Right cardiac atrium (tissue), 5 donors: ENCODE measurements around the gene RHOT2. TPM values are rescaled to one million over a fixed set of nuclear protein-coding genes. Genes with fewer than 3 reads are reported as not detected.

Experiments used
- ATAC-seq, 2 donors: fragments of 200-7000 bp; cut with Tn5 transposase; one replicate each; pipeline versions ENCODE4 v1.8.0 to v1.9.1; 2020; ENCODE audit warnings: moderate library complexity in 2 of 2, mild to moderate bottlenecking in 1 of 2
- DNase-seq, 3 donors: peaks; one replicate each; pipeline ENCODE4 v3.0.0-alpha.2; 2020
- H3K27ac ChIP-seq: one replicate; pipeline ENCODE4 v1.5.1; 2013; ENCODE audit warnings: mild to moderate bottlenecking, low read length, control low read depth, moderate library complexity
- H3K27me3 ChIP-seq: one replicate; pipeline ENCODE4 v1.6.1; 2013; ENCODE audit not compliant: control insufficient read depth, insufficient read depth
- H3K4me1 ChIP-seq: one replicate; pipeline ENCODE4 v1.6.1; 2013; ENCODE audit warnings: low read length; ENCODE audit not compliant: control insufficient read depth, insufficient read depth
- H3K4me3 ChIP-seq: one replicate; pipeline ENCODE4 v1.5.1; 2013; ENCODE audit warnings: low read length, control low read depth
- H3K9me3 ChIP-seq: one replicate; pipeline ENCODE4 v1.6.1; 2013; ENCODE audit warnings: low read length; ENCODE audit not compliant: control insufficient read depth
- WGBS: extraction: QIAGEN DNeasy Blood & Tissue Kit; methylation state at CpG from one replicate; pipeline ENCODE4 v1.1.7; 2013; 5-methylcytosine and 5-hydroxymethylcytosine counted together
- intact Hi-C, 4 donors: fragments of 100-400 bp; cut with DNase I; formaldehyde crosslinking; loops; one replicate each; pipeline versions ENCODE4 v1.11.0 to v1.14.0; 2022 to 2023
- polyA plus RNA-seq: library from polyadenylated mRNA; stranded (reverse); fragments of 200-250 nt; gene quantifications from one replicate; pipeline ENCODE4 v1.2.3, GENCODE V29; 2013
- total RNA-seq, 4 donors: library from RNA; stranded (reverse); fragmentation: NEBNext Ultra II Directional; extraction: Animal tissue kit (Norgen Biotek cat#: 25700); gene quantifications; one replicate each; pipeline ENCODE4 v1.2.1, GENCODE V29; 2021
- donor health status: healthy with polysubstance abuse.
- donor health status: DM: no; HTN: yes; CAD: no.
- donor health status: DM: no; HTN: no; CAD: no.
- donor health status: DM: no; HTN: yes; CAD: no; lungs with severe emphysema.
- donor health status: DM: yes; HTN: yes; CAD: no.

The RHOT2 gene
- total and polyA plus RNA-seq, 5 donors: 84.3 to 104 (median 92.1) TPM

- Histone ChIP-seq H3K4me3 (peak within 1 kb of the TSS; percentile 72), H3K9me3 (no peaks in the 10 kb centered on the region), H3K4me1 (peaks cover 3% of the 10 kb centered on the region), H3K27me3 (no peaks in the 10 kb centered on the region), H3K27ac (peak within 1 kb of the TSS; percentile 98)
- ATAC-seq: peak; percentile 67 to 76
- DNase-seq: peak; percentile 89 to 96 (median 96)
- 2% methylated on average over 81 of the region's 81 CpGs for WGBS
- intact Hi-C loops: no loop called here
Measured at GRCh38 chr16:641326-642188, 26.4 kb upstream of the RHOT2 start, which contains the start of gene MCRIP2. MCRIP2 (plus strand) TSS chr16:641828; CDS start chr16:641992, 164 bp downstream.

- DNase-seq: peak in 2 of 3 donors; percentile 83 to 86
- H3K9me3 ChIP-seq: no peaks in the 10 kb centered on the region
- intact Hi-C loops: no loop called here
- ATAC-seq: peak; percentile 11 to 41
- H3K27me3 ChIP-seq: no peaks in the 10 kb centered on the region
- 5% methylated on average over 72 of the region's 72 CpGs for WGBS
- H3K4me3 ChIP-seq: peak overlapping the region; percentile 72
- peak overlapping the region; percentile 71 for H3K27ac ChIP-seq
- peaks cover 2% of the 10 kb centered on the region for H3K4me1 ChIP-seq
Measured at GRCh38 chr16:642189-643049, 25.5 kb upstream of the RHOT2 start.

GRCh38 chr16:643050-643368 lies 24.9 kb upstream of the RHOT2 start:
- Histone ChIP-seq H3K27ac (peak overlapping the region; percentile 71), H3K9me3 (no peaks in the 10 kb centered on the region), H3K4me3 (peak overlapping the region; percentile 72), H3K27me3 (no peaks in the 10 kb centered on the region), H3K4me1 (peaks cover 1% of the 10 kb centered on the region)
- no peak for ATAC-seq
- WGBS: 86% methylated on average over 13 of the region's 13 CpGs
- no peak for DNase-seq
- intact Hi-C loops: no loop called here

- intact Hi-C loops: no loop called here
- H3K9me3 ChIP-seq: no peaks in the 10 kb centered on the region
- H3K4me3 ChIP-seq: no peak overlapping the region
- no peaks in the 10 kb centered on the region for H3K27me3 ChIP-seq
- ATAC-seq (no peak), DNase-seq (no peak)
- H3K27ac ChIP-seq: no peak overlapping the region
- 86% methylated on average over 12 of the region's 12 CpGs for WGBS
- H3K4me1 ChIP-seq: peaks cover 3% of the 10 kb centered on the region
Measured at GRCh38 chr16:644556-644955, 23.4 kb upstream of the RHOT2 start.

DNA sequence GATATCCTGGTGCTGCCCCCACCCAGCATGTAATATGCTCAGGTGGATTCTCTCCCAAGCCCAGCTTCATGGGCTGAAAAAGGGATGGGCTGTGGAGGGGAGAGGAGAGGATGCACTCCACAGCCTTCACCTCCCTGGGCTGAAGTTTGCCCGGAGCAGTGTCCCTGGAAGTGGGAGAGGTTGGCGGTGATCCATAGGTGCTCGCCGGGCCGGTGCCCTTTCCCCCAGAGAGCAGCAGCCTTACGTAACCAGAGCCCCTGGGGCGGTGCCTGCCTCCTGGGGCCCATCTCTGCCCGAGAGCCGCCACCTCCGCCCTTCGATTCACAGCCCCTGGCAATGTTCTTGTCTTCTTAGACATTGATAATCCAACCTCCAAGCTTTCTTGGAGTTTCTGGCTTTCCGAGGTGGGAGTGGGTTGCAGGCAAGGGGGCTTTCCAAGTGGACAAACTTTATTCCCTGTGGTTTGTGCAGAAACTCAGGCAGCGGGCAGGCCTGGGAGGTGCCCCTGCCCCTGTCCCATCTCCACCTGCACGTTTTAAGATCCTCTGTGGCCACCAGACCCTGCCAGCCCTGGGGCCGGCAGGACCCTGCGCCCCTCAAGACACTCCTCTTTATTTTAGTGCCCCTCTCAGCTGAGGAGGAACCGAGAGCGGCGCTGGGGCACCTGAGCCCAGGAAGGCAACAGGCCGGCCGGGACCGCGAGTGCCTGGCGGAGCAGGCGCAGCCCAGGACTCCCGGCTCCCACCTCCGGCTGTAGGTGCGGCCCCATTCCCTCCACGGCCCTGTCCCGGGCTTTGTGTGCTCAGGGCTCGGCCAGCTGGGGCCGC lies 21.9 kb upstream of the RHOT2 start:
- DNase-seq: no peak
- Histone ChIP-seq H3K27me3 (no peaks in the 10 kb centered on the region), H3K4me1 (peaks cover 3% of the 10 kb centered on the region), H3K4me3 (no peak overlapping the region), H3K27ac (peak overlapping the region; percentile 22), H3K9me3 (no peaks in the 10 kb centered on the region)
- WGBS: 72% methylated on average over 32 of the region's 32 CpGs
- intact Hi-C loops: no loop called here
- no peak for ATAC-seq

- Histone ChIP-seq H3K9me3 (no peaks in the 10 kb centered on the region), H3K27ac (peak overlapping the region; percentile 22), H3K27me3 (no peaks in the 10 kb centered on the region), H3K4me3 (no peak overlapping the region), H3K4me1 (peaks cover 3% of the 10 kb centered on the region)
- intact Hi-C loops: no loop called here
- DNase-seq: no peak
- 81% methylated on average over 22 of the region's 22 CpGs for WGBS
- no peak for ATAC-seq
Measured at GRCh38 chr16:646679-647172, 21.2 kb upstream of the RHOT2 start.

DNA sequence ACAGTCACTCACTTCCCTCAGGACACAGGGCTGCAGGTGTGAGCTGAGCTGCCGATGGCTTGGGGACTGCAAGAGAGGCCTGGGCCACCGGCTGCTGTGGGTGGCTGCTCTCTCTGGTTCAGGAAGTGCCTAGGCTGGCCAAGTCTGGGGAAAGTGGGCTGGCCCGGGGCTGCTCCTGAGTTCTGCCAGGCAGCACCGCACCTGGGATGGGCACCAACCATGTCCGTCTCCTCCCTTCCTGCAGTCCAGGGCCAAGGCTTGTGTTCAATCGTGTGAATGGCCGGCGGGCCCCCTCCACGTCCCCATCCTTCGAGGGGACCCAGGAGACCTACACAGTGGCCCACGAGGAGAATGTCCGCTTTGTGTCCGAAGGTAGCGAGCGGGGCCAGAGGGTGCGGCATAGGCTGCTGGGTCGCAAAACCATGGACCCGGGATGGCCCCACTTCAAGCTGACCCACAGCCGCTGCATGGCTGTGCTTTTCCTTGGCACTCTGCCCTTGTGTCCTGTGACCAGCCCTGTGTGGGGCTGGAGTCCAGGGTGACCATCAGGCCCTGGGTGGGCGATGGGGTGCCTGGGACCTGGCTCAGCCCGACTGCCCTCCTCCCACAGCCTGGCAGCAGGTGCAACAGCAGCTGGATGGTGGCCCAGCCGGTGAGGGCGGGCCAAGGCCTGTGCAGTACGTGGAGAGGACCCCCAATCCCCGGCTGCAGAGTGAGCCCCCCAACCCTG lies 20.6 kb upstream of the RHOT2 start:
- no peak overlapping the region for H3K4me3 ChIP-seq

GRCh38 chr16:648071-648780 lies 19.7 kb upstream of the RHOT2 start:
- H3K27me3 ChIP-seq: no peaks in the 10 kb centered on the region
- H3K4me1 ChIP-seq: peaks cover 3% of the 10 kb centered on the region
- ATAC-seq: no peak
- peak overlapping the region; percentile 51 for H3K4me3 ChIP-seq
- no peaks in the 10 kb centered on the region for H3K9me3 ChIP-seq
- no peak for DNase-seq
- 44% methylated on average over 24 of the region's 24 CpGs for WGBS
- intact Hi-C loops: no loop called here
- H3K27ac ChIP-seq: peak overlapping the region; percentile 13

More for the DNA sequence above, 20.6 kb upstream of the RHOT2 start:
- 75% methylated on average over 25 of the region's 25 CpGs for WGBS
- Histone ChIP-seq H3K27ac (peak overlapping the region; percentile 22), H3K27me3 (no peaks in the 10 kb centered on the region), H3K4me1 (peaks cover 3% of the 10 kb centered on the region), H3K9me3 (no peaks in the 10 kb centered on the region)
- ATAC-seq (peak in 1 of 2 donors; percentile 1), DNase-seq (no peak)
- intact Hi-C loops: no loop called here

DNA sequence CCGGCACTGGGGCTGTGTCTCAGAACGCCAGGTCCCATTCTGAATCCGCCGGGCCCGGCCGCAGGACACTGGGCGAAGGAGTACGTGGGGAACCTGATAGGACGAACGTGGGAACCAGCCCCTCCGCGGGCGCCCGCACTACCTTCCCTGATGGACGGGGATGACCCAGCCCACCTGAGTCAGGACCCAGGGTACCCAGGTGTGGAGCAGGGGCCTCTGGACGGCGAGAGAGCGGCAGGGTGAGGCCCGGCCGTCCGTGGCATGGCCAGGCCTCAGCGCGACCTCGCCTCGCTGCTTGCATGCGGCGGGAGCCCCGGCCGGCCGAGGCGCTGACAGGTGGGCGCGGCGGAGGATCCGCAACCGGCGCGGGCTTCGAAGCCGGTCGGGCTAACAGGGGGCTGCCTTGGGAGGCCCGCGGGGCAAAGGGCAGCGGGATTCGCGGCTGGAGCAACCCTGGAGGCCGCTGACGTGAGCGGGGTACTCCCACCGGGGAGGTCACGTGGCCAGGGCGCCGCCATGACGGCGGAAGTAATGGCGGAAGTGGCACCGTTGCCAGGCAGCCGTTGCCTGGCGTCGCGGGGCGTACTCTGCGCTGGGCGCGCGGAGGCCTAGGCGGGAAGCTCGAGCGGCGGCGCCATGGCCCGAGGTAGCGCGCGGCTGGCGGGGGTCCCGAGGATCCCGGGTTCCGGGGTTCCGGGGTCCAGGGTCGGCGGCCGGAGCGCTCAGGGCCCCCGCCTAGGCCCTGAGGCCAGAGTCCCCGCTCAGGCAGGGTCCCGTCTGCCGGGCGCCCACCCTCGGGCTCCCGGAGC lies 18.9 kb upstream of the RHOT2 start, which contains the start of gene WDR90:
Gene WDR90, plus strand, starts transcription at position 585 of the 809 bp plus-strand sequence. Its CDS starts 52 bp downstream, at position 637.
- DNase-seq: peak; percentile 96 to 98 (median 98)
- peaks cover 3% of the 10 kb centered on the region for H3K4me1 ChIP-seq
- no peaks in the 10 kb centered on the region for H3K9me3 ChIP-seq
- no peaks in the 10 kb centered on the region for H3K27me3 ChIP-seq
- under 1% methylated on average over 91 of the region's 91 CpGs for WGBS
- H3K4me3 ChIP-seq: peak within 1 kb of the TSS; percentile 51
- H3K27ac ChIP-seq: peak within 1 kb of the TSS; percentile 13
- intact Hi-C loops: no loop called here
- ATAC-seq: peak; percentile 88 to 90
